ENCODE data around the gene UXS1.

DNA sequence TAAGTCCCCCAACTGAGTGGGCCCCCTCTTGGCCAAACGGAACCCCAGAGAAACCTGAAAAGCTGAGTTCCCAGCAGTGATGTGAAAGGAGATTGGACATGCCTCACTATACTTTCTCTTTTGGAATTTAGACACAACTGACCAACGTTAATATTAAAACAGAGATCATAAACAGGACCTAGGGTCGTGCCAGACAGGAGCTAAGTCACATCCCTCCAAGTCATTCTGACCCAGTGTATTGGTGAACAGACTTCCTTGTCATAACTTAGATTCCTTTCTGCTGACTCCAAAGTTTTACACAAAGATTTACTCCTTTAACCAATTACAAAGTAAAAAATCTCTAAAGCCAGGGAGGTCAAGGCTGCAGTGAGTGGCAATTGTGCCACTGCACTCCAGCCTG lies 46.9 kb downstream of the UXS1 start:
- TF ChIP-seq CTCF (IDR thresholded peaks at IDR 0.05) (no peak), POLR2A (IDR thresholded peaks at IDR 0.05) (no peak)
